Lung (tissue), 12 donors: ENCODE measurements around the gene PCYOX1L. TPM values are rescaled to one million over a fixed set of nuclear protein-coding genes. Genes with fewer than 3 reads are reported as not detected.

Source experiments
- ATAC-seq: fragments of 200-7000 bp; cut with Tn5 transposase; one replicate; pipeline ENCODE4 v1.9.1; 2020; ENCODE audit warnings: moderate number of reproducible peaks; ENCODE audit not compliant: insufficient read depth, low FRiP score
- DNase-seq, 3 donors: peaks; one replicate each; pipeline ENCODE4 v3.0.0-alpha.2; 2013 to 2017
- H3K27ac ChIP-seq, 2 donors: one replicate each; pipeline ENCODE4 v1.5.1; 2013; ENCODE audit warnings: mild to moderate bottlenecking in 2 of 2, moderate library complexity in 2 of 2, control low read depth in 1 of 2, inconsistent platforms in 1 of 2, low read depth in 1 of 2, low read length in 1 of 2
- H3K27me3 ChIP-seq, 3 donors: one replicate each; pipeline ENCODE4 v1.5.1; 2013; ENCODE audit warnings: low read length in 2 of 3; ENCODE audit not compliant: control insufficient read depth in 3 of 3, insufficient read depth in 3 of 3
- H3K36me3 ChIP-seq, 4 donors: one replicate each; pipeline ENCODE4 v1.5.1; 2013; ENCODE audit warnings: low read length in 4 of 4, mild to moderate bottlenecking in 1 of 4, moderate library complexity in 1 of 4; ENCODE audit not compliant: control insufficient read depth in 4 of 4, insufficient read depth in 4 of 4
- H3K4me1 ChIP-seq, 5 donors: one replicate each; pipeline ENCODE4 v1.5.1; 2013; ENCODE audit warnings: low read length in 5 of 5, mild to moderate bottlenecking in 2 of 5, moderate library complexity in 1 of 5; ENCODE audit not compliant: control insufficient read depth in 5 of 5, insufficient read depth in 5 of 5
- H3K4me3 ChIP-seq: one replicate; pipeline ENCODE4 v1.5.1; 2013; ENCODE audit warnings: mild to moderate bottlenecking, control low read depth, moderate library complexity
- H3K9ac ChIP-seq, 2 donors: one replicate each; pipeline ENCODE4 v1.5.1; 2013; ENCODE audit warnings: low read length in 2 of 2, control low read depth in 1 of 2; ENCODE audit not compliant: insufficient read depth in 1 of 2
- H3K9me3 ChIP-seq, 4 donors: one replicate each; pipeline ENCODE4 v1.5.1; 2013; ENCODE audit warnings: low read length in 3 of 4, mild to moderate bottlenecking in 1 of 4, moderate library complexity in 1 of 4; ENCODE audit not compliant: control insufficient read depth in 4 of 4, insufficient read depth in 3 of 4
- WGBS, 2 donors: extraction: QIAGEN DNeasy Blood & Tissue Kit; methylation state at CpG; one replicate each; pipeline ENCODE4 v1.1.7; 2013; 5-methylcytosine and 5-hydroxymethylcytosine counted together
- polyA plus RNA-seq, 2 donors: library from polyadenylated mRNA; stranded (reverse); fragments of 200-250 nt; gene quantifications; one replicate each; pipeline ENCODE4 v1.2.1, GENCODE V29; 2013
- total RNA-seq, 2 donors: library from RNA; depleted of rRNA in 1 of 2; stranded (reverse); fragments of >200 nt in 1 of 2; gene quantifications; one replicate each; pipeline ENCODE4 v1.2.1, GENCODE V29; 2014 to 2021
- TF ChIP-seq, protein P1 (sequence below): IDR thresholded peaks from 2 replicates; pipeline ENCODE4 v1.5.1; 2012; ENCODE audit warnings: mild to moderate bottlenecking; ENCODE audit errors: control extremely low read depth, extremely low read depth
- donor health status: control.
- donor health status: control.
- donor health status: Bipolar disorder and iron deficiency.
- donor health status: healthy.
- donor health status: DM: yes; HTN: yes; CAD: no.

The PCYOX1L gene
- total and polyA plus RNA-seq, 4 donors: 4.8 to 9.3 (median 7.3) TPM

DNA sequence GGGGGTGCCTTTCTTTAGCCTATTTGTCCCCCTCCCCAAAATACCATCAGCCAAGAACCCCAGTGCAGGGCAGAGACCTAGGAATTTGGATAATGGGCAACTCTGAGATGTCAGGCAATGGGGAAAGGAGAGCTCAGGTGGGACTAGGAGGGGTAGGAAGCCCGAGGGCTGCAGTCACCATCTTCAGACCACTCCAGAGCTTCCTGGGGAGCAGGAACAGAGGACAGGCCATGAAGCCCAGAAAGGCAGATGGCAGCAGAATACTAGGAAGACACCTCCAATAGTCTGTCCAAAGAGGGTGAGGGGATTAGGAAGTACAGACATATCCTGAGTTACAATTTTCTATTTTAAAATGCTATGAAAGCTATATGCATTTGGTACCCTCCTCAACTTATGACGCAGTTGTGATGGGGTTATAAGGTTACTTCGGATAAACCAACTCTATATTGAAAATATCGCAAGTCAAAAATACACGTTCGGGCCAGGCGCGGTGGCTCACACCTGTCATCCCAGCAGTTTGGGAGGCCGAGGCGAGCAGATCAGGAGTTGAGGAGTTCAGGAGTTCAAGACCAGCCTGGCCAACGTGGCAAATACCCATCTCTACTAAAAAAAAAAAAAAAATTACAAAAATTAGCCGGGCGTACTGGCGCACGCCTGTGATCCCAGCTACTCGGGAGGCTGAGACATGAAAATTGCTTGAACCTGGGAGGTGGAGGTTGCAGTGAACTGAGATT, 55.8 kb downstream of the PCYOX1L start:
- peaks cover 8 to 94% (median 45%) of the 10 kb centered on the region in 5 donors for H3K4me1 ChIP-seq
- H3K27me3 ChIP-seq: no peaks in the 10 kb centered on the region
- ATAC-seq (no peak), DNase-seq (no peak)
- no peaks in the 10 kb centered on the region for H3K9me3 ChIP-seq
- TF ChIP-seq, protein P1, sequence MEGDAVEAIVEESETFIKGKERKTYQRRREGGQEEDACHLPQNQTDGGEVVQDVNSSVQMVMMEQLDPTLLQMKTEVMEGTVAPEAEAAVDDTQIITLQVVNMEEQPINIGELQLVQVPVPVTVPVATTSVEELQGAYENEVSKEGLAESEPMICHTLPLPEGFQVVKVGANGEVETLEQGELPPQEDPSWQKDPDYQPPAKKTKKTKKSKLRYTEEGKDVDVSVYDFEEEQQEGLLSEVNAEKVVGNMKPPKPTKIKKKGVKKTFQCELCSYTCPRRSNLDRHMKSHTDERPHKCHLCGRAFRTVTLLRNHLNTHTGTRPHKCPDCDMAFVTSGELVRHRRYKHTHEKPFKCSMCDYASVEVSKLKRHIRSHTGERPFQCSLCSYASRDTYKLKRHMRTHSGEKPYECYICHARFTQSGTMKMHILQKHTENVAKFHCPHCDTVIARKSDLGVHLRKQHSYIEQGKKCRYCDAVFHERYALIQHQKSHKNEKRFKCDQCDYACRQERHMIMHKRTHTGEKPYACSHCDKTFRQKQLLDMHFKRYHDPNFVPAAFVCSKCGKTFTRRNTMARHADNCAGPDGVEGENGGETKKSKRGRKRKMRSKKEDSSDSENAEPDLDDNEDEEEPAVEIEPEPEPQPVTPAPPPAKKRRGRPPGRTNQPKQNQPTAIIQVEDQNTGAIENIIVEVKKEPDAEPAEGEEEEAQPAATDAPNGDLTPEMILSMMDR: no peak
- H3K36me3 ChIP-seq: peaks cover 0 to 17% (median 5%) of the 10 kb centered on the region in 4 donors
- H3K27ac ChIP-seq: peak overlapping the region; percentile 27 to 54
- H3K9ac ChIP-seq: no peak overlapping the region
- no peak overlapping the region for H3K4me3 ChIP-seq
- 82 to 91% methylated on average over 16 of the region's 16 CpGs for WGBS, 2 donors

DNA sequence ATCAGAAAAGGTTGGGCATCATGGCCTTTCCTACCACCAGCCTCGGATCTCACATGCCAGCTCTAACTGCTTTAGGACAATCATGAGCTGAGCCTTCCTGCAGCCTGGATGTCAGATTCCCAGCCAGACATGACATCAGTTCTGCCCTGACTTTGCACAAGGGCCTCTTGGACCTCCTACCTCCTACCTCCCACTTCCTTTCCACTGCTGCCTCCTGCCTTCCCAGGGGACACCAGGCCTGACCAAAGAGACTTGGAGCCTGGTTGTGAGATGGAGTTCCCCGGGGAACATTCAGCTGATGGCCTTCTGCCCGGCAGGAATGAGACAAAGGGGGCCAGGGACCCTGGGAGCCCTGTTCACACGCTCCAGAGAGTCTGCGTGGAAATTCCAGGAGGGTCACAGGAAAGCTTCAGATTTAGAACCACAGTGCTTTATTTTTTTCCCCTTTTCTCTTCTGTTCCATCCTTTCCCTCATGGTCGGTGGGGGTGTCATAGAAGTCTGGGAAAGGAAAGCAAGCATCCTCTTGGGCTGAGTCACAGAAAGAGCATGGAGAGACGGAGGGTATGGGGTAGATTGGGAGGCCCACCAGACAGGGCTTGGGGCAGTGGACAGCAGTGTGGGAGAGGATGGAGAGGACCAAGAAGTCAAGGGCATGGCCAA, 56.7 kb downstream of the PCYOX1L start:
- Histone ChIP-seq H3K36me3 (peaks cover 0 to 21% (median 5%) of the 10 kb centered on the region in 4 donors), H3K4me3 (no peak overlapping the region), H3K27me3 (no peaks in the 10 kb centered on the region), H3K4me1 (peaks cover 8 to 94% (median 48%) of the 10 kb centered on the region in 5 donors), H3K27ac (peak overlapping the region; percentile 37 to 70), H3K9ac (peak overlapping the region in 1 of 2 donors; percentile 24), H3K9me3 (no peaks in the 10 kb centered on the region)
- DNase-seq (peak in 2 of 3 donors; percentile 36 to 56), ATAC-seq (no peak)
- 70 to 81% methylated on average over 7 of the region's 7 CpGs for WGBS, 2 donors
- TF ChIP-seq, protein P1: no peak

DNA sequence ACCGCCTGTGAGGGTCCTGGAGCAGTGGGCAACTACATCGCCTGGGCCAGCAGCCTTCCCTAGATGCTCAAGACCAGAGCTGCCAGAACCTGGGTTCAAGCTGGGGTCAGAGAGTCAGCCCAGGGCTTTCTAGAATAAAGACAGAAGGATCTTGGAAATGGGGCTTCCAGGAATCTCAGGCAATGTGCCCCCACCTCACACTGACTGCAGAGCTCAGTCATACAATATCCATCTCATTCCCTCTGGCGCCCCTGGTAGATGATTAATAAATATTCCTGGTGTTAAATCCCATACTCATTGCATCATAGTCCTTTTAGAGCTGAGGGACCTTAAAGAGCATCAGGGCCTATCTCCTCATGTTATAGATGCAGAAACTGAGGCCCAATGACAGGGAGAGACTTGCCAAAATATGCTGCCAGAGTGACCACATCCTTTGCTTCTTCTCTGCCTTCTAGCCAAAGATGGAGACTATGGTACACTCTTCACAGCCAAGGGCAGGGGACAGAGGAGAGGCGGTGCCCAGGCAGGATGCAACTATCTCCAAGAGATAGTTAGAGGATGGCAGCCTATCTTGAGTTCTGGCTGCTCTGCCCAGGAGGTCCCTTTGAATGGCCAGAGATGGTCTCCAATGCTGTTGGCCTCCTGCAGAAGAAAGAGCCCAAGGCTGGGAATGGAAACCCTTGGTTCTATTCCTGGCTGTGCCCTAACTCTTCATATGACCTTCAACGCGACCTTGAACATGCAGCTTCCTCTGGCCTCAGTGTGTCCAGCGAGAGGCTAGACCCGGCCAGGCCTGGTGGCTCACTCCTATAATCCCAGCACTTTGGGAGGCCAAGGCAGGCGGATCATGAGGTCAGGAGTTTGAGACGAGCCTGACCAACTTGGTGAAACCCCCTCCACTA, 57.5 kb downstream of the PCYOX1L start:
- peak in 2 of 3 donors; percentile 33 to 39 for DNase-seq
- Histone ChIP-seq H3K9ac (no peak overlapping the region), H3K4me1 (peaks cover 8 to 94% (median 45%) of the 10 kb centered on the region in 5 donors), H3K36me3 (peaks cover 0 to 20% (median 5%) of the 10 kb centered on the region in 4 donors), H3K9me3 (no peaks in the 10 kb centered on the region), H3K27me3 (no peaks in the 10 kb centered on the region), H3K27ac (peak overlapping the region; percentile 37 to 70), H3K4me3 (no peak overlapping the region)
- TF ChIP-seq, protein P1: no peak
- no peak for ATAC-seq
- WGBS, 2 donors: 79 to 93% methylated on average over 10 of the region's 10 CpGs
